Lower leg skin (tissue), 4 donors: Measurements from ENCODE around the gene GNB5. TPM values are rescaled to one million over a fixed set of nuclear protein-coding genes. Genes with fewer than 3 reads are reported as not detected.
"Not testable (repeated sequence)": the region's sequence is repeated elsewhere in the genome, so short reads cannot be mapped to it uniquely, and the experiment has no call there.

Experiments used
- DNase-seq, 2 donors: peaks; one replicate each; pipeline ENCODE4 v3.0.0-alpha.2; 2019; ENCODE audit warnings: low spot score in 2 of 2
- H3K4me3 ChIP-seq: fragments of 200-600 bp; sonication (generic); 2 replicates; pipeline ENCODE4 v1.5.1; 2017; ENCODE audit warnings: mild to moderate bottlenecking, low read depth; ENCODE audit not compliant: poor library complexity, severe bottlenecking
- CTCF ChIP-seq, 3 donors: fragments of 450-650 bp; IDR thresholded peaks; one replicate each; pipeline ENCODE4 v1.5.1; 2016; ENCODE audit warnings: antibody characterized with exemption in 3 of 3, mild to moderate bottlenecking in 3 of 3, moderate library complexity in 2 of 3
- POLR2A ChIP-seq, 2 donors: fragments of 450-650 bp; IDR thresholded peaks; one replicate each; pipeline ENCODE4 v1.6.1; 2016 to 2017; ENCODE audit warnings: antibody characterized with exemption in 2 of 2, mild to moderate bottlenecking in 1 of 2, moderate library complexity in 1 of 2
- WGBS, 2 donors: methylation state at CpG; one replicate each; pipeline ENCODE4 v1.1.5; 2018; 5-methylcytosine and 5-hydroxymethylcytosine counted together
- intact Hi-C: fragments of 100-400 bp; cut with DNase I; formaldehyde crosslinking; loops from one replicate; pipeline ENCODE4 v1.15.0; 2023; ENCODE audit warnings: low total_unique reads
- total RNA-seq, 4 donors: library from RNA; depleted of rRNA; stranded (reverse); fragments of >200 nt; gene quantifications; one replicate each; pipeline ENCODE4 v1.1.0, GENCODE V29; 2016

Gene GNB5
- 10 to 100 TPM; 15.7 to 30.7 (median 21.9) TPM for total RNA-seq

DNA sequence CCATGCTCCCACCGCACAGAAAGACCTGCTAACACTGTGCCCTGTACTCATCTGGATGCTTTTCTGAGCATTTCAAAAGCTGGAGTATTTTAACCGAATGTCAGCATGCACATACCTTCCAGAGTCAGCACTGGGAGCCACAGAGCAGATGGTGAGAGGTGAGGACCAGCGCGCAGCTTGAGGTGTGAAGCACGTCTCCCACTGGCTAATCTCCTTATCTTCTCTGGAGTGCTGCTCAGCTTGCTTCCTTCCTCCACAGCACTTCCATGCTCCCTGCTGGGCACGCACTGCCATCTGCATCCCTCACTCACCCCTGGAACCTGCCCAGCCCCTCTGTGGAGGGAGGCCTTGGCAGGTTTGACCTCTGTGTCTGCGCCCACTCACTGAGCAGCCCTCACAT, at the start of gene GNB5:
Gene GNB5, minus strand, starts transcription at position 186 of the 400 bp plus-strand sequence. CDS start 6,716 bp downstream, outside the sequence.
- TF ChIP-seq CTCF (IDR thresholded peaks at IDR 0.05) (no peak), POLR2A (IDR thresholded peaks at IDR 0.05) (no peak)
- intact Hi-C loops: no loop called here
- WGBS, 2 donors: 89 to 93% methylated on average over 7 of the region's 7 CpGs
- H3K4me3 ChIP-seq: no peak within 1 kb of the TSS
- no peak for DNase-seq

GRCh38 chr15:52240166-52240565, 49.0 kb upstream of the GNB5 start:
- no peak overlapping the region for H3K4me3 ChIP-seq
- intact Hi-C loops: no loop called here
- WGBS, 2 donors: 94 to 97% methylated on average over 3 of the region's 3 CpGs
- TF ChIP-seq CTCF (IDR thresholded peaks at IDR 0.05): no peak
- no peak for DNase-seq

DNA sequence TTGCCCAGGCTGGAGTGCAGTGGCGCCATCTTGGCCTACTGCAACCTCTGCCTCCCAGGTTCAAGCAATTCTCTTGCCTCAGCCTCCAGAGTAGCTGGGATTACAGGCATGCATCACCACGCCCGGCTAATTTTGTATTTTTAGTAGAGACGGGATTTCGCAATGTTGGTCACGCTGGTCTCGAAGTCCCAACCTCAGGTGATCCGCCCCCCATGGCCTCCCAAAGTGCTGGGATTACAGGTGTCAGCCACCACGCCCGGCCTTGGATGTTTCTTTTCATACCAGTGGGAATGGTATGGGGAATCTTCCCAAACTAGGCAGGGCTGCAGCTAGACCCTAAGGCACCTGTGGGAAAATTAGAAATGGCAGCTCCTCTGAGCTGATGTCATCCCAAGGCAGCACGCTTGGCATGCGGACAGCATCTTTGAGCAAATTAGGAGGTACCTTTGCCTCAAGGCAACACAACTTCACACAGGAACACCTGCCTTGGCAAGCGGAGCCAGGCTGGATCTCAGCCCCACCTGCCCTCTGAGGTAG, 47.9 kb upstream of the GNB5 start:
- DNase-seq: peak in 1 of 2 donors; percentile 49
- 71 to 72% methylated on average over 13 of the region's 13 CpGs for WGBS, 2 donors
- H3K4me3 ChIP-seq, intact Hi-C loops: not testable (repeated sequence)

DNA sequence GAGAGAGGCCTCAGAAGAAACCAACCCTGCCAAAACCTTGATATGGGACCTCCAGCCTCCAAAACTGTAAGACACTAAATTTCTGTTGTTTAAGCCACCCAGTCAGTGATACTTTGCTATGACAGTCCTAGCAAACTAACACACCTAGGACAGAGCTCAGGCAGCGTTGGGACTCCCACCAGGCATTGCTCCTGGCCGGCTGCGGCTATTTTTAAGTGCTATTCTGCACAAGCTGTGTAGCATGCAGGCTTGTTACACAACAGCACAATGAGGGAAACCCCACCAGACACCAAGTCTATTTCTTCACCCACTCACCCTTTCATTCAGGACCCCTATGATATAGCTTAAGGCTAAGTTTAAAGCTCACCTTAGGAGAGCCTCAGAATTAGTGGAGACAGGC, 47.0 kb upstream of the GNB5 start:
- no peak for DNase-seq
- intact Hi-C loops: no loop called here
- TF ChIP-seq POLR2A (IDR thresholded peaks at IDR 0.05): no peak
- TF ChIP-seq CTCF (IDR thresholded peaks at IDR 0.05): no peak
- WGBS, 2 donors: 90 to 91% methylated on average over 3 of the region's 3 CpGs
- H3K4me3 ChIP-seq: no peak overlapping the region

DNA sequence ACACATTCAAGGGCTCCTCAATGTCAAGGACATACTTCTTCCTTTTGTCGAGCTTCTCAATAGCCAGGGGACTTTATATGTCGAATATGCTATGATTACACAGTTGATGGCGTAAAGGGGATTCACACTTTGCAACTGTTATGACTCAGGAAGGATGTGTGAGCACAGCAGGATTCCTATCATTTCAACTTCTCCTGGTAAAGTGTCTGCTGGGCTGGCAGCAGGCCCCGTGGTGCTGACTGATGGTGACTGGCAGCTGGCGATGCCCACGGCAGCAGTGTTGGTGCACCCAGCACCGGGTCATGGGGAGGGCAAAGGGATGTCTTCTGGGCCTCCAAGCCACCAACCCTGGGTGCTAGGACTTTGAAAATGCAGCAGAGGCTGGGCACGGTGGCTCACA, 44.8 kb upstream of the GNB5 start:
- WGBS, 2 donors: 81 to 85% methylated on average over 8 of the region's 8 CpGs
- no peak for DNase-seq
- TF ChIP-seq POLR2A (IDR thresholded peaks at IDR 0.05): no peak
- intact Hi-C loops: no loop called here
- H3K4me3 ChIP-seq: no peak overlapping the region

GRCh38 chr15:52234596-52235541, 43.7 kb upstream of the GNB5 start:
- no peak for DNase-seq
- WGBS, 2 donors: 79% methylated on average over 17 of the region's 17 CpGs
- H3K4me3 ChIP-seq: no peak overlapping the region
- intact Hi-C loops: no loop called here
- TF ChIP-seq POLR2A (IDR thresholded peaks at IDR 0.05) (no peak), CTCF (IDR thresholded peaks at IDR 0.05) (no peak)
